GM13977 (cell line): ENCODE results near the gene CHMP6.

Experiments
- DNase-seq: peaks from one replicate; pipeline ENCODE4 v3.0.0; 2012; ENCODE audit warnings: low spot score
- in situ Hi-C: fragments of 300-500 bp; cut with MboI; formaldehyde crosslinking; loops from one replicate; pipeline ENCODE4 v1.12.0; 2022; ENCODE audit warnings: low sequenced_read_pairs, low pct_unique_long_range_greater_than_20kb, mixed read lengths, inconsistent platforms; ENCODE audit not compliant: unreplicated experiment
- TF ChIP-seq, protein P1 (sequence below): IDR thresholded peaks from 2 replicates; pipeline ENCODE4 v1.5.1; 2012; ENCODE audit warnings: mild to moderate bottlenecking, control low read depth; ENCODE audit not compliant: insufficient read depth; ENCODE audit errors: extremely low read depth, missing control alignments

CHMP6 gene

DNA sequence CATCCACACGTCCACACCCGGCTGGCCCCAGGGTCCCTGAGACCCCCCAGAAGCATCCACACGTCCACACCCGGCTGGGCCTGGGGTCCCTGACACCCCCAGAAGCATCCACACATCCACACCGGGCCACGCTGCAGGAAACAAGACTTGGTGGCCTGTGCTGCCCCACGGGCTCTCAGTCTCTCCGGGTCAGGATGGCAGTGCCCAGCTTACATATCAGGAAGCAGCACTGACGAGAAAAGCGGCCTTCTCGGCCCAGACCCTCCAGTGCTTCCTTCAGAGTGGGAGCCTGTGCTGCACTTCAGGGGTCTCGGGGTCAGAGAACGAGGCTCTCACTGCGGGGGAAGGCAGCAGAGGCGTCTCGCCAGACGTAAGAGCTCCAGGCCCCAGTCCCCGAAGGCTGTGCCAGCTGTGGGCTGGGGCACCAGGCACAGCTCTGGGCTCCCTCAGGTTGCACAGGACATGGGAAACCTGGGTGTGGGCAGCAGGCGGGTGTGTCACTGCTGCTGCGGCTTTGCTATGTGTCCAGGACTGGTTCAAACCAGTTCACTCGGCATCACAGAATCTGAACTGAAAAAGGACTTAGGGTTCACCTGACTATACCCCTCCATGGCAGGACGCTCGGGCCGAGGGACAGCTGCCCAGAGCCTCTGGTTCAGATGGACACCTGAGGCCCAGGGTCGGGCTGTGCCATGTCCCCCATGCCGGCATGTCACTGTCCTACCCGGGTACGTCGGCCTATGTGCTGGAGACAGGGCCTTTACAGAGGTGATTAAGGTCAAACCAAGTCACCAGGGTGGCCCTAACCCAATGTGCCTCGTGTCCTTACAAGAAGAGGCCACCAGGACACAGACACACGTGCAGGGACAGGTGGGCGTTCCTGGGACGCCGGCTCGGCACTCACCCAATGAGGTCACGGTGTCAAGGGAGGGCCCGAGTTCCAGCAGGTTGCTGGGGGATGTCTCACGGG lies 40.2 kb upstream of the CHMP6 start:
- in situ Hi-C loops = loop anchor here (25.0 kb wide), 1 partner anchor 389 kb away; no protein-coding TSS in a partner anchor
- TF ChIP-seq, protein P1, sequence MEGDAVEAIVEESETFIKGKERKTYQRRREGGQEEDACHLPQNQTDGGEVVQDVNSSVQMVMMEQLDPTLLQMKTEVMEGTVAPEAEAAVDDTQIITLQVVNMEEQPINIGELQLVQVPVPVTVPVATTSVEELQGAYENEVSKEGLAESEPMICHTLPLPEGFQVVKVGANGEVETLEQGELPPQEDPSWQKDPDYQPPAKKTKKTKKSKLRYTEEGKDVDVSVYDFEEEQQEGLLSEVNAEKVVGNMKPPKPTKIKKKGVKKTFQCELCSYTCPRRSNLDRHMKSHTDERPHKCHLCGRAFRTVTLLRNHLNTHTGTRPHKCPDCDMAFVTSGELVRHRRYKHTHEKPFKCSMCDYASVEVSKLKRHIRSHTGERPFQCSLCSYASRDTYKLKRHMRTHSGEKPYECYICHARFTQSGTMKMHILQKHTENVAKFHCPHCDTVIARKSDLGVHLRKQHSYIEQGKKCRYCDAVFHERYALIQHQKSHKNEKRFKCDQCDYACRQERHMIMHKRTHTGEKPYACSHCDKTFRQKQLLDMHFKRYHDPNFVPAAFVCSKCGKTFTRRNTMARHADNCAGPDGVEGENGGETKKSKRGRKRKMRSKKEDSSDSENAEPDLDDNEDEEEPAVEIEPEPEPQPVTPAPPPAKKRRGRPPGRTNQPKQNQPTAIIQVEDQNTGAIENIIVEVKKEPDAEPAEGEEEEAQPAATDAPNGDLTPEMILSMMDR = no peak
- DNase-seq = no peak

GRCh38 chr17:80952291-80952690 lies 39.4 kb upstream of the CHMP6 start:
- TF ChIP-seq, protein P1 = no peak
- in situ Hi-C loops = loop anchor here (25.0 kb wide), 1 partner anchor 390 kb away; no protein-coding TSS in a partner anchor
- DNase-seq = no peak

DNA sequence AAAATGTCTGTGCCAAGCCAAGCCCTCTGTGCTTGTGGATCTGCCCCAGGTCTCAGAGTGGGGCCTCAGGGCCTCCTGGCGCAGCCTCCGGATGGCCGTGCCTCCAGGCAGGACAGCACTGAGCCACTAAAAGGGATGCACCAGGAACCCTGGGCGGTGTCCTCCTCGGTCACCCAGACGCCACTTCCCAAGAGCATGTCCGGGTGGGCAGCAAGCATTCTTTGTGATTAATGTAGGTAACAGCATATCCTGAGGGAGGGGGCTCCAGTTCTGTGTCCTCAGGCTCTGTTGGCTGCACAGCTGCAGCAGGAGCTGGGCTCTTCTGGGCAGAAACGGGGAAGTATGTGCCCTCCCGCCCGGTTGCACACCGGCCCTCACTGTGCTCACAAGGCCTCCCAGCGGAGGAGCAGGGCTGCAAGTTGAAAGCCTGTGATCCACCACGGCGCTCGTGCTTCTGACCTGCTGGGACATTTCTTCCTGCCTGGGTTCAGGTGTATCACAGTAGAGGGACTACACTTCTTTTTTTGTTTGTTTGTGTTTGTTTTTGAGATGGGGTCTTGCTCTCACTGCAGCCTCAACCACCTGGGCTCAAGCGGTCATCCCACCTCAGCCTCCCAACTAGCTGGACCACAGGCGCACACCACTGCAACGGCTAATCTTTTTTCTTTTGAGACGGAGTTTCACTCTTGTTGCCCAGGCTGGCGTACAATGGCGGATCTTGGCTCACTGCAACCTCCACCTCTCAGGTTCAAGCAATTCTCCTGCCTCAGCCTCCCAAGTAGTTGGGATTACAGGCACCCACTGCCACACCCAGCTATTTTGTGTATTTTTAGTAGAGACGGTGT lies 37.9 kb upstream of the CHMP6 start:
- DNase-seq = no peak
- in situ Hi-C loops = loop anchor here (25.0 kb wide), 1 partner anchor 391 kb away; no protein-coding TSS in a partner anchor
- TF ChIP-seq, protein P1 = no peak

DNA sequence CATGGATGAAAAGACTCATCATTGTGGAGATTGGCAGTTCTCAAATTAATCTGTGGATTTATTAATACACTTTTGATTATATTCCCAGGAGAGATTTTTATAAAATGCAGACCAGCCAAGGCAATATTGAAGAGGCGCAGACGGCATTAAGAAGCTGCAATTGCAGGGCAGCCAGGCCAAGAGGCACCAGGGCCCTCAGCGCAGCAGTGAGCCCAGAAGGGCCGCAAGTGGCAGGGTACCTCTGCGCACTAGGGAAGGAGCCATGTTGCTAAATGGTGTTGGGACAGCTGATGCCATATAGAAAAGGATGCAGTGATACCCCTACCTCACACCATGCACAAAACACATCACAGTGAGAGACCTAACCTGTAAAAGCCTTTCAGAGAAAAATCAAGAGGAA lies 36.6 kb upstream of the CHMP6 start:
- no peak for DNase-seq
- in situ Hi-C loops = loop anchor here (25.0 kb wide), 1 partner anchor 393 kb away; no protein-coding TSS in a partner anchor
- TF ChIP-seq, protein P1 = no peak

DNA sequence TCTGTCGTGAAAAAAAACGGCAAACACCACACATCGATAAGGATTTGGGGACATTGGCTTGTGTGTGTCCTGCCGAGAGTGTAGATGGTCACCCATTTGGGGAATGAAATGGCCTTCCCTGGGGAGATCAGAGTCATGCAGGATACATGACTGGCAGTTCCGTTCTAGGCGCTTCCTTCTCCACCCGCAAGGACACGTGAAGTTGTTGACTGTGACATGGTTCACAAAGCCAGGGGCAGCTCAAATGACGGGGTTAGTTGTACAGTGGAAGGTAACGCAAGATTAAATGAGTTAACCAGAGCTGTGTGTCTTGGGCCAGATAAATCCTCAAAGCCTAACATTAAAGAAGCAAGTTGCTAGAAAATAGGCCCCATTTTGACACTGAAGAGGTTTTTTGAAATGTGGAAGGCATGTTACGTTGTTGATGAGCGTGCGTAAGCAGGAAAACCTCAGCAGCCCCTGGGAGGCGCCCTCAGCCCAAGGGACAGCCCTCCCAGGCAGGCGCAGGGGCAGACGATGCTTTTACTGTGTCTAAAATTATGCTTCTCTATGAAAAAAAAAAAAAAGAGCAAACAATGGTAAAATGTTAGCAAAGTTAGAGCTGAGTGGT lies 35.9 kb upstream of the CHMP6 start:
- TF ChIP-seq, protein P1 = no peak
- in situ Hi-C loops = loop anchor here (25.0 kb wide), 1 partner anchor 393 kb away; no protein-coding TSS in a partner anchor
- no peak for DNase-seq
